Activated naive CD8-positive, alpha-beta T cell treated with anti-CD3 and anti-CD28 coated beads, Interleukin-2, amount 10 ng/mL, durations not matched to agents 7 days and 5 days (primary cell): Measurements from ENCODE around the gene FIP1L1. TPM values are rescaled to one million over a fixed set of nuclear protein-coding genes. Genes with fewer than 3 reads are reported as not detected.

Experiments used
- ATAC-seq: fragments of 150-1000 bp; cut with Tn5 transposase; one replicate; pipeline ENCODE4 v1.10.0; 2021; ENCODE audit warnings: low read depth, moderate library complexity
- POLR2A ChIA-PET: fragments of 350-600 bp; sonication (Branson Sonifier 250); formaldehyde crosslinking; loops from one replicate; lab custom pipeline; 2021; ENCODE audit warnings: antibody characterized with exemption; lab: Charles Lee
- DNase-seq: peaks from one replicate; pipeline ENCODE4 v3.0.0; 2021
- H3K27ac Mint-ChIP-seq: one replicate; pipeline ENCODE4 v1.8.0; 2022; ENCODE audit warnings: mild to moderate bottlenecking, mixed read lengths
- H3K27me3 Mint-ChIP-seq: one replicate; pipeline ENCODE4 v1.8.0; 2022; ENCODE audit warnings: mild to moderate bottlenecking, moderate library complexity, mixed read lengths
- H3K36me3 Mint-ChIP-seq: one replicate; pipeline ENCODE4 v1.8.0; 2021; ENCODE audit warnings: mild to moderate bottlenecking, mixed read lengths
- H3K4me1 Mint-ChIP-seq: one replicate; pipeline ENCODE4 v1.8.0; 2021; ENCODE audit warnings: mixed read lengths
- H3K4me3 Mint-ChIP-seq: one replicate; pipeline ENCODE4 v1.8.0; 2022; ENCODE audit warnings: mild to moderate bottlenecking, moderate library complexity, mixed read lengths
- H3K9me3 Mint-ChIP-seq: one replicate; pipeline ENCODE4 v1.8.0; 2021; ENCODE audit warnings: mixed read lengths
- total RNA-seq, 2 experiments: library from RNA; stranded (reverse); gene quantifications; one replicate each; pipeline ENCODE4 v1.2.3, GENCODE V29; 2021

FIP1L1 gene
- total RNA-seq, 2 experiments from 2014 or later = 75.9 to 78.2 TPM

GRCh38 chr4:53507058-53507457 lies 129.6 kb downstream of the FIP1L1 start:
- peaks cover 3% of the 10 kb centered on the region for H3K27me3 Mint-ChIP-seq
- H3K36me3 Mint-ChIP-seq = no peaks in the 10 kb centered on the region
- no peak for DNase-seq
- POLR2A ChIA-PET = no interaction called here
- H3K27ac Mint-ChIP-seq = no peak overlapping the region
- H3K9me3 Mint-ChIP-seq = no peaks in the 10 kb centered on the region
- H3K4me3 Mint-ChIP-seq = no peak overlapping the region
- ATAC-seq = no peak
- no peaks in the 10 kb centered on the region for H3K4me1 Mint-ChIP-seq

GRCh38 chr4:53507671-53508286 lies 130.3 kb downstream of the FIP1L1 start:
- Mint-ChIP-seq H3K36me3 (no peaks in the 10 kb centered on the region), H3K27ac (no peak overlapping the region), H3K4me1 (no peaks in the 10 kb centered on the region), H3K9me3 (no peaks in the 10 kb centered on the region), H3K27me3 (peaks cover 3% of the 10 kb centered on the region), H3K4me3 (no peak overlapping the region)
- ATAC-seq = no peak
- POLR2A ChIA-PET = no interaction called here
- DNase-seq = no peak

GRCh38 chr4:53508446-53508845 lies 131.0 kb downstream of the FIP1L1 start:
- Mint-ChIP-seq H3K4me3 (no peak overlapping the region), H3K27me3 (peaks cover 3% of the 10 kb centered on the region), H3K27ac (no peak overlapping the region), H3K4me1 (no peaks in the 10 kb centered on the region), H3K36me3 (no peaks in the 10 kb centered on the region), H3K9me3 (no peaks in the 10 kb centered on the region)
- no peak for ATAC-seq
- no peak for DNase-seq
- POLR2A ChIA-PET = no interaction called here

- Mint-ChIP-seq H3K36me3 (no peaks in the 10 kb centered on the region), H3K9me3 (no peaks in the 10 kb centered on the region), H3K4me3 (no peak overlapping the region), H3K27me3 (peaks cover 6% of the 10 kb centered on the region), H3K4me1 (no peaks in the 10 kb centered on the region), H3K27ac (no peak overlapping the region)
- DNase-seq = no peak
- no peak for ATAC-seq
- POLR2A ChIA-PET = no interaction called here
Measured at GRCh38 chr4:53510321-53510720, 132.9 kb downstream of the FIP1L1 start.

Other genes starting within 250 kb of the FIP1L1 start
- gene SCFD2, start 11.6 kb upstream of the FIP1L1 start, total RNA-seq = 10 to 100 TPM; 18.1 to 22.9 TPM
- not detected for gene LNX1, start 213.8 kb downstream of the FIP1L1 start, total RNA-seq